ENCODE measurements around the gene PROSER1. TPM values are rescaled to one million over a fixed set of nuclear protein-coding genes. Genes with fewer than 3 reads are reported as not detected.

The PROSER1 gene
- total RNA-seq, 1 donor from 2014 or later = 41.3 TPM

DNA sequence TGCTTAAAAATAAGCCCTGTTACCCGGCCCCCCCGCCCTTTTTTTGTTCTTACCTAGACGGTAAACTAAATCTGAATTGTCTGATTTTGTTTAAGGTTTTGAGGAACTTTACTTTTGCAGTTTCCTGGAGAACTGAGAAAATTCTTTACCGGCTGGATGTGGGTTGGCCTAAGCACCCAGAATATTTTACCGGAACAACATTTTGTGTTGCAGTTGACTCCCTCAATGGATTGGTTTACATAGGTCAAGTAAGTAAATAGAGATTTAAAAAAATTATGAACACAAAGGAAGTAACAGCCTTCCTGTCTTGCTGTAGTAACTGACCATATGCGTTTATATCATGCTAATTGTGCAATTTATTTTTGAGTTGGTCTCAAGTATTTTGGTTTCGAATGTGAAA is 1.2 kb upstream of the PROSER1 start:
- TF ChIP-seq, protein P1, sequence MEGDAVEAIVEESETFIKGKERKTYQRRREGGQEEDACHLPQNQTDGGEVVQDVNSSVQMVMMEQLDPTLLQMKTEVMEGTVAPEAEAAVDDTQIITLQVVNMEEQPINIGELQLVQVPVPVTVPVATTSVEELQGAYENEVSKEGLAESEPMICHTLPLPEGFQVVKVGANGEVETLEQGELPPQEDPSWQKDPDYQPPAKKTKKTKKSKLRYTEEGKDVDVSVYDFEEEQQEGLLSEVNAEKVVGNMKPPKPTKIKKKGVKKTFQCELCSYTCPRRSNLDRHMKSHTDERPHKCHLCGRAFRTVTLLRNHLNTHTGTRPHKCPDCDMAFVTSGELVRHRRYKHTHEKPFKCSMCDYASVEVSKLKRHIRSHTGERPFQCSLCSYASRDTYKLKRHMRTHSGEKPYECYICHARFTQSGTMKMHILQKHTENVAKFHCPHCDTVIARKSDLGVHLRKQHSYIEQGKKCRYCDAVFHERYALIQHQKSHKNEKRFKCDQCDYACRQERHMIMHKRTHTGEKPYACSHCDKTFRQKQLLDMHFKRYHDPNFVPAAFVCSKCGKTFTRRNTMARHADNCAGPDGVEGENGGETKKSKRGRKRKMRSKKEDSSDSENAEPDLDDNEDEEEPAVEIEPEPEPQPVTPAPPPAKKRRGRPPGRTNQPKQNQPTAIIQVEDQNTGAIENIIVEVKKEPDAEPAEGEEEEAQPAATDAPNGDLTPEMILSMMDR (IDR thresholded peaks at IDR 0.05) = no peak
- TF ChIP-seq POLR2AphosphoS5 (IDR thresholded peaks at IDR 0.05; ENCODE audit: insufficient read depth in 1 of 2, low read depth in 1 of 2) (no peak), POLR2A (IDR thresholded peaks at IDR 0.05) (no peak)
- peaks cover 51% of the 10 kb centered on the region for H3K4me1 ChIP-seq
- H3K9me3 ChIP-seq = no peaks in the 10 kb centered on the region
- no peaks in the 10 kb centered on the region for H3K36me3 ChIP-seq
- intact Hi-C loops (cut with DNase I) = no loop called here
- no peak for DNase-seq (ENCODE audit: extremely low spot score in 2 of 2)
- H3K4me3 ChIP-seq = peak overlapping the region; percentile 72 to 74
- H3K27me3 ChIP-seq = no peaks in the 10 kb centered on the region
- no peak overlapping the region for H3K27ac ChIP-seq

- peaks cover 51% of the 10 kb centered on the region for H3K4me1 ChIP-seq
- intact Hi-C loops (cut with DNase I) = no loop called here
- no peaks in the 10 kb centered on the region for H3K27me3 ChIP-seq
- no peak for DNase-seq (ENCODE audit: extremely low spot score in 2 of 2)
- H3K9me3 ChIP-seq = no peaks in the 10 kb centered on the region
- H3K4me3 ChIP-seq = peak overlapping the region; percentile 72 to 74
- H3K36me3 ChIP-seq = no peaks in the 10 kb centered on the region
- peak overlapping the region; percentile 73 for H3K27ac ChIP-seq
- TF ChIP-seq, protein P1 (IDR thresholded peaks at IDR 0.05) = no peak
- TF ChIP-seq POLR2A (IDR thresholded peaks at IDR 0.05) = no peak
- no peak for TF ChIP-seq POLR2AphosphoS5 (IDR thresholded peaks at IDR 0.05; ENCODE audit: insufficient read depth in 1 of 2, low read depth in 1 of 2)
Observed at GRCh38 chr13:39038569-39039030, 711 bp upstream of the PROSER1 start.

- Histone ChIP-seq H3K27ac (peak overlapping the region; percentile 73), H3K27me3 (no peaks in the 10 kb centered on the region), H3K4me3 (peak overlapping the region; percentile 72 to 74), H3K36me3 (no peaks in the 10 kb centered on the region), H3K4me1 (peaks cover 51% of the 10 kb centered on the region), H3K9me3 (no peaks in the 10 kb centered on the region)
- no peak for TF ChIP-seq POLR2AphosphoS5 (IDR thresholded peaks at IDR 0.05; ENCODE audit: insufficient read depth in 1 of 2, low read depth in 1 of 2)
- TF ChIP-seq, protein P1 (IDR thresholded peaks at IDR 0.05) = no peak
- no peak for TF ChIP-seq POLR2A (IDR thresholded peaks at IDR 0.05)
- intact Hi-C loops (cut with DNase I) = no loop called here
- no peak for DNase-seq (ENCODE audit: extremely low spot score in 2 of 2)
Observed at GRCh38 chr13:39037410-39037879, 444 bp downstream of the PROSER1 start.

DNA sequence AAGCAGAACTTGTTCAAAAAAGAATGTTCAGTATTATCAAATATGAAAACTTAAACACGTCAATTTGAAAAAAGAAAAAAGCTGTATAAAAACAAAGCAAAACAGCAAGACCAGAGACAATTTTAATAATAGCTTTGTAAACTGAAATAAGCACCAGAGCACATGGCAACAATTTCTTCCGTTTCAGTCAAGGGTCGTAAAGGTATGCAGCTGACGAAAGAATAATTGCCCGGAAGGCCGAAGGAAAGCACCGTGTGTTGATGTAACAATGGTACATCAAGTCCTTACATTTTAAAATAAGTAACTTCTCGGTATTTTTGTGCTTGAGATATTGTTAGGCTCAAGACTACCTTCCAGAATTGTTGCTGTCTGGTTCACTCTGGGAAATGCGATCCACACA is 1.7 kb downstream of the PROSER1 start:
- Histone ChIP-seq H3K9me3 (no peaks in the 10 kb centered on the region), H3K4me3 (peak overlapping the region; percentile 72 to 74), H3K36me3 (no peaks in the 10 kb centered on the region), H3K27ac (peak overlapping the region; percentile 5), H3K4me1 (peaks cover 62% of the 10 kb centered on the region), H3K27me3 (no peaks in the 10 kb centered on the region)
- DNase-seq (ENCODE audit: extremely low spot score in 2 of 2) = no peak
- TF ChIP-seq POLR2AphosphoS5 (IDR thresholded peaks at IDR 0.05; ENCODE audit: insufficient read depth in 1 of 2, low read depth in 1 of 2) (no peak), POLR2A (IDR thresholded peaks at IDR 0.05) (no peak)
- TF ChIP-seq, protein P1 (IDR thresholded peaks at IDR 0.05) = no peak
- intact Hi-C loops (cut with DNase I) = no loop called here

DNA sequence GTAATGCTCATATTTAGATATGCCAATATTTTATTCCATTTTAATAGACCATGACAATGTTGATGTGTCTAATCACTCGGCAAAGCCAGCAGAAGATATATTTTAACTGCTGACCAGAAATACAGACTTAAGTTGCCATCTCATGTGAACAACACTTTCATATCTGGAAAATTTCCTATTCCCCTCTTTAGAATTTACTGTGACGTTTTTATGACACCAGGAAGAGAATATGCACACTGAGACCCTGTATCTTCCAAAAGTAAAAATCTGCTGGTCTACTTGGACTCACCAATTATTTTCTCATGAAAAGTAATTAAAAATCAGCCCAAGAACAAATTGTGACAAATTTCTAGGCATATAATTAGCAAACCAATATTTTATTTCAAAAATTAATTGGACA is 2.1 kb downstream of the PROSER1 start:
- DNase-seq (ENCODE audit: extremely low spot score in 2 of 2) = no peak
- intact Hi-C loops (cut with DNase I) = no loop called here
- TF ChIP-seq POLR2AphosphoS5 (IDR thresholded peaks at IDR 0.05; ENCODE audit: insufficient read depth in 1 of 2, low read depth in 1 of 2) (no peak), POLR2A (IDR thresholded peaks at IDR 0.05) (no peak)
- TF ChIP-seq, protein P1 (IDR thresholded peaks at IDR 0.05) = no peak
- Histone ChIP-seq H3K4me1 (peaks cover 62% of the 10 kb centered on the region), H3K27me3 (no peaks in the 10 kb centered on the region), H3K36me3 (peaks cover 0 to 2% of the 10 kb centered on the region in 2 donors), H3K9me3 (no peaks in the 10 kb centered on the region), H3K4me3 (peak overlapping the region in 1 of 2 donors; percentile 74), H3K27ac (no peak overlapping the region)

Measured in vagina (tissue), 2 donors.